Activated CD8-positive, alpha-beta memory T cell treated with anti-CD3 and anti-CD28 coated beads, Interleukin-2, amount 50 U/mL, for 24 hours (primary cell): ENCODE results near the gene ASF1B.

ENCODE experiments used
- DNase-seq: peaks from one replicate; pipeline ENCODE4 v3.0.0-alpha.2; 2020; ENCODE audit errors: extremely low read depth

ASF1B gene

GRCh38 chr19:14088634-14089411 is 47.6 kb downstream of the ASF1B start:
- no peak for DNase-seq

- DNase-seq, result no peak
Observed at GRCh38 chr19:14086098-14086497, 50.3 kb downstream of the ASF1B start.

- DNase-seq, result no peak
Observed at GRCh38 chr19:14085309-14085995, 50.9 kb downstream of the ASF1B start, which contains the start of gene C19orf67. Gene C19orf67 (minus strand): TSS chr19:14085783. CDS start chr19:14085627, 156 bp downstream.

- no peak for DNase-seq
Observed at GRCh38 chr19:14082675-14082960, 53.8 kb downstream of the ASF1B start.

- no peak for DNase-seq
Observed at GRCh38 chr19:14081797-14082674, 54.4 kb downstream of the ASF1B start.

GRCh38 chr19:14080887-14081796 is 55.2 kb downstream of the ASF1B start:
- peak; percentile 99 for DNase-seq

- no peak for DNase-seq
Observed at GRCh38 chr19:14078411-14078810, 58.0 kb downstream of the ASF1B start.

- DNase-seq, result no peak
Observed at GRCh38 chr19:14073925-14074838, 62.2 kb downstream of the ASF1B start.

- no peak for DNase-seq
Observed at GRCh38 chr19:14073261-14073924, 63.0 kb downstream of the ASF1B start.

GRCh38 chr19:14072535-14073260 is 63.7 kb downstream of the ASF1B start, which contains the start of gene MISP3:
Gene MISP3 (plus strand): TSS chr19:14072786. CDS start chr19:14073310, 524 bp downstream.
- DNase-seq, result no peak

GRCh38 chr19:14070268-14071050 is 65.9 kb downstream of the ASF1B start:
- no peak for DNase-seq
